Measurements from ENCODE around the gene VARS2.
A peak's percentile ranks its signal among the peaks of the same experiment; 100 is the strongest.
"Not testable (repeated sequence)": the region's sequence is repeated elsewhere in the genome, so short reads cannot be mapped to it uniquely, and the experiment has no call there.

Gene VARS2

GRCh38 chr6:30914076-30914853, at the start of gene VARS2:
Gene VARS2 (plus strand): TSS chr6:30914238. CDS start chr6:30914837, 599 bp downstream.
- TF ChIP-seq, protein P1, sequence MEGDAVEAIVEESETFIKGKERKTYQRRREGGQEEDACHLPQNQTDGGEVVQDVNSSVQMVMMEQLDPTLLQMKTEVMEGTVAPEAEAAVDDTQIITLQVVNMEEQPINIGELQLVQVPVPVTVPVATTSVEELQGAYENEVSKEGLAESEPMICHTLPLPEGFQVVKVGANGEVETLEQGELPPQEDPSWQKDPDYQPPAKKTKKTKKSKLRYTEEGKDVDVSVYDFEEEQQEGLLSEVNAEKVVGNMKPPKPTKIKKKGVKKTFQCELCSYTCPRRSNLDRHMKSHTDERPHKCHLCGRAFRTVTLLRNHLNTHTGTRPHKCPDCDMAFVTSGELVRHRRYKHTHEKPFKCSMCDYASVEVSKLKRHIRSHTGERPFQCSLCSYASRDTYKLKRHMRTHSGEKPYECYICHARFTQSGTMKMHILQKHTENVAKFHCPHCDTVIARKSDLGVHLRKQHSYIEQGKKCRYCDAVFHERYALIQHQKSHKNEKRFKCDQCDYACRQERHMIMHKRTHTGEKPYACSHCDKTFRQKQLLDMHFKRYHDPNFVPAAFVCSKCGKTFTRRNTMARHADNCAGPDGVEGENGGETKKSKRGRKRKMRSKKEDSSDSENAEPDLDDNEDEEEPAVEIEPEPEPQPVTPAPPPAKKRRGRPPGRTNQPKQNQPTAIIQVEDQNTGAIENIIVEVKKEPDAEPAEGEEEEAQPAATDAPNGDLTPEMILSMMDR (IDR thresholded peaks at IDR 0.05; ENCODE audit: low read depth, low read length) = peak; percentile 43
- in situ Hi-C loops (cut with HindIII; ENCODE audit: low sequenced_read_pairs) = no loop called here
- peak within 1 kb of the TSS; percentile 47 for H3K4me3 ChIP-seq (ENCODE audit: low read depth, low read length)
- peak; percentile 88 for DNase-seq (ENCODE audit: low read depth, low spot score)

GRCh38 chr6:30864325-30864724, 49.7 kb upstream of the VARS2 start:
- H3K4me3 ChIP-seq (ENCODE audit: low read depth, low read length) = no peak overlapping the region
- TF ChIP-seq, protein P1 (IDR thresholded peaks at IDR 0.05; ENCODE audit: low read depth, low read length) = no peak
- DNase-seq (ENCODE audit: low read depth, low spot score) = no peak
- in situ Hi-C loops (cut with HindIII; ENCODE audit: low sequenced_read_pairs) = no loop called here

- DNase-seq (ENCODE audit: low read depth, low spot score); H3K4me3 ChIP-seq (ENCODE audit: low read depth, low read length); in situ Hi-C loops (cut with HindIII; ENCODE audit: low sequenced_read_pairs): not testable (repeated sequence)
These were observed 44.7 kb upstream of the VARS2 start for GRCh38 chr6:30869241-30869749.

DNA sequence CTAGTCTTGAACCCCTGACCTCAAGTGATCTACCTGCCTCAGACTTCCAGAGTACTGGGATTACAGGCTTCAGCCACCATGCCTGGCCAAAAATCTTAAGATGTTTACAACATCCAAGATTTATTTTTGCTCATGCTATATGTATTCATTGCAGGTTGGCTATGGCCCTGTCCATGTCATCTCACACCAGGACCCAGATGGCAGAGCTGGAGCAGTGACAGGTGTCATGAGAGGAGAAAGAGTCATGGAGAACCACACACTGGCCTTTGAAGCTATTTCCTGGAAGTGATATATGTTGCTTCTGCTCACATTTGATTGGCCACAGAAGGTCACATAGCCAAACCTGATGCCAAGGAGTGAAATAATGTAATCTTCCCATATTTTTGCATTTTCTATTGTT, 43.5 kb upstream of the VARS2 start:
- DNase-seq (ENCODE audit: low read depth, low spot score) = no peak
- in situ Hi-C loops (cut with HindIII; ENCODE audit: low sequenced_read_pairs) = no loop called here
- TF ChIP-seq, protein P1 (IDR thresholded peaks at IDR 0.05; ENCODE audit: low read depth, low read length) = no peak
- no peak overlapping the region for H3K4me3 ChIP-seq (ENCODE audit: low read depth, low read length)

- H3K4me3 ChIP-seq (ENCODE audit: low read depth, low read length) = no peak overlapping the region
- TF ChIP-seq, protein P1 (IDR thresholded peaks at IDR 0.05; ENCODE audit: low read depth, low read length) = no peak
- DNase-seq (ENCODE audit: low read depth, low spot score) = no peak
- in situ Hi-C loops (cut with HindIII; ENCODE audit: low sequenced_read_pairs) = no loop called here
These were observed 42.4 kb upstream of the VARS2 start for GRCh38 chr6:30871592-30872183.

- TF ChIP-seq, protein P1 (IDR thresholded peaks at IDR 0.05; ENCODE audit: low read depth, low read length) = no peak
- no peak overlapping the region for H3K4me3 ChIP-seq (ENCODE audit: low read depth, low read length)
- DNase-seq (ENCODE audit: low read depth, low spot score) = no peak
- in situ Hi-C loops (cut with HindIII; ENCODE audit: low sequenced_read_pairs) = no loop called here
These were observed 40.8 kb upstream of the VARS2 start for GRCh38 chr6:30873137-30873640.

DNA sequence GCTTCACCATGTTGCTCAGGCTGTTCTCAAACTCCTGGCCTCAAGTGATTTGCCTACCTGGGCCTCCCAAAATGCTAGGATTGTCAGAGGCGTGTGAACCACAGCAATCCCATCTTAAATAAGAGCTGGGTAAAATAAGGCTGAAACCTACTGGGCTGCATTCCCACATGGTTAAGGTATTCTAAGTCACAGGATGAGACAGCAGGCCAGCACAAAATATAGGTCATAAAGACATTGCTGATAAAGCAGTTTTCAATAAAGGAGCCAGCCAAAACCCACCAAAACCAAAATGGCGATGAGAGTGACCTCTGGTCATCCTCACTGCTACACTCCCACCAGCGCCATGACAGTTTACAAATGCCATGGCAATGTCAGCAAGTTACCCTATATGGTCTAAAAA, 40.2 kb upstream of the VARS2 start:
- in situ Hi-C loops (cut with HindIII; ENCODE audit: low sequenced_read_pairs); DNase-seq (ENCODE audit: low read depth, low spot score); H3K4me3 ChIP-seq (ENCODE audit: low read depth, low read length): not testable (repeated sequence)

Data from astrocyte of the spinal cord (primary cell).